HepG2 (cell line): ENCODE results near the gene NSUN2. TPM values are rescaled to one million over a fixed set of nuclear protein-coding genes. Genes with fewer than 3 reads are reported as not detected.

ENCODE experiments used
- ATAC-seq: fragments of 200-7000 bp; cut with Tn5 transposase; 3 replicates; pipeline ENCODE4 v1.9.1; 2020; ENCODE audit warnings: mild to moderate bottlenecking, moderate library complexity
- BruUV-seq: library from RNA; stranded (reverse); fragments of 400-500 nt; replicated peaks from 2 replicates; lab custom pipeline; 2021; lab: Mats Ljungman, UMichigan
- CTCF ChIA-PET: fragments of 300-600 bp; formaldehyde crosslinking; extraction: SDS; loops from one replicate; lab custom pipeline; 2021; ENCODE audit warnings: low total read pairs, inconsistent platforms, low intra/inter-chr PET ratio; lab: Yijun Ruan, JAX
- POLR2A ChIA-PET: fragments of 350-600 bp; sonication (Branson Sonifier 250); formaldehyde crosslinking; loops from one replicate; lab custom pipeline; 2020; ENCODE audit warnings: antibody characterized with exemption, inconsistent platforms; lab: Yijun Ruan, JAX
- DNase-seq: peaks from one replicate; pipeline ENCODE4 v3.0.0-alpha.2; 2015; ENCODE audit warnings: low spot score
- FAIRE-seq: peaks from 3 replicates; lab custom pipeline; 2011; peaks lifted over from hg19 to GRCh38; lab: Jason Lieb, UNC
- H2AFZ ChIP-seq: one replicate; pipeline ENCODE4 v1.6.1; 2011; ENCODE audit warnings: low read length, inconsistent platforms
- H3K27ac ChIP-seq: fragments of 300-600 bp; 3 replicates; pipeline ENCODE4 v1.8.0; 2011; ENCODE audit warnings: mixed run types, mild to moderate bottlenecking, mixed read lengths, low read length, inconsistent platforms; ENCODE audit not compliant: insufficient read depth; ENCODE audit errors: extremely low read length
- H3K27me3 ChIP-seq, 2 experiments: fragments of 200-600 bp in 1 of 2; 2 replicates in 1 of 2; 3 replicates in 1 of 2; pipeline versions ENCODE4 v1.6.0 to v1.8.0; 2011; ENCODE audit warnings: low read length in 2 of 2, mild to moderate bottlenecking in 2 of 2, moderate library complexity in 2 of 2, inconsistent platforms in 1 of 2; ENCODE audit not compliant: insufficient read depth in 2 of 2, control insufficient read depth in 1 of 2
- H3K36me3 ChIP-seq, 2 experiments: fragments of 200-600 bp in 1 of 2; replicated peaks in 1 of 2; 2 replicates in 1 of 2; 3 replicates in 1 of 2; pipeline versions ENCODE4 v1.5.1 to v1.8.0; 2011; ENCODE audit warnings: low read length in 2 of 2, inconsistent platforms in 1 of 2; ENCODE audit not compliant: insufficient read depth in 2 of 2, control insufficient read depth in 1 of 2
- H3K4me1 ChIP-seq: 2 replicates; pipeline ENCODE4 v1.5.1; 2012; ENCODE audit warnings: low read length, inconsistent platforms; ENCODE audit not compliant: insufficient read depth
- H3K4me2 ChIP-seq: 2 replicates; pipeline ENCODE4 v1.6.0; 2011; ENCODE audit warnings: low read depth, low read length, inconsistent platforms
- H3K4me3 ChIP-seq, 3 experiments: fragments of 200-600 bp in 1 of 3; sonication (generic), shearing (Covaris generic) in 1 of 3; replicated peaks in 1 of 3; 2 replicates each; pipeline ENCODE4 v1.5.1; 2011 to 2016; ENCODE audit warnings: low read length in 3 of 3, inconsistent platforms in 2 of 3, low read depth in 2 of 3, mild to moderate bottlenecking in 2 of 3, control low read depth in 1 of 3, mixed read lengths in 1 of 3; ENCODE audit not compliant: insufficient read depth in 1 of 3
- H3K79me2 ChIP-seq: one replicate; pipeline ENCODE4 v1.6.1; 2011; ENCODE audit warnings: low read length, inconsistent platforms; ENCODE audit not compliant: insufficient read depth
- H3K9ac ChIP-seq: 2 replicates; pipeline ENCODE4 v1.6.0; 2011; ENCODE audit warnings: mild to moderate bottlenecking, low read depth, low read length, inconsistent platforms; ENCODE audit not compliant: insufficient read depth
- H3K9me3 ChIP-seq: 2 replicates; pipeline ENCODE4 v1.5.1; 2012; ENCODE audit warnings: mild to moderate bottlenecking, low read length
- H4K20me1 ChIP-seq: 2 replicates; pipeline ENCODE4 v1.6.0; 2011; ENCODE audit warnings: inconsistent platforms, mild to moderate bottlenecking, low read length, moderate library complexity; ENCODE audit not compliant: insufficient read depth
- AKAP8 ChIP-seq: sonication (generic); formaldehyde crosslinking; IDR thresholded peaks from 2 replicates; pipeline ENCODE4 v1.5.1; 2020; ENCODE audit warnings: mild to moderate bottlenecking, missing genetic modification reagents
- ATRX ChIP-seq: sonication (generic); formaldehyde crosslinking; IDR thresholded peaks from 2 replicates; pipeline ENCODE4 v1.4.0; 2020; ENCODE audit warnings: missing genetic modification reagents, borderline replicate concordance
- CBX2 ChIP-seq, 2 experiments: fragments of 200-600 bp in 1 of 2; sonication (generic); formaldehyde crosslinking in 1 of 2; IDR thresholded peaks; 2 replicates each; pipeline versions ENCODE4 v1.7.0 to v1.8.1; 2018 to 2022; ENCODE audit warnings: low read depth in 2 of 2, low read length in 1 of 2, mild to moderate bottlenecking in 1 of 2, missing genetic modification reagents in 1 of 2
- MXI1 ChIP-seq: IDR thresholded peaks from 3 replicates; pipeline ENCODE4 v1.6.1; 2012; ENCODE audit warnings: low read depth, low read length, inconsistent platforms, borderline replicate concordance
- NFYC ChIP-seq: IDR thresholded peaks from 2 replicates; pipeline ENCODE4 v1.6.1; 2016; ENCODE audit warnings: missing genetic modification reagents, missing compliant biosample characterization
- PPARG ChIP-seq: conservative IDR thresholded peaks from 2 replicates; pipeline ENCODE4 v1.6.1; 2016; ENCODE audit warnings: missing biosample characterization, missing genetic modification reagents
- ZFY ChIP-seq: sonication (generic); formaldehyde crosslinking; IDR thresholded peaks from 2 replicates; pipeline ENCODE4 v1.4.0; 2020; ENCODE audit warnings: missing genetic modification reagents
- ZNF678 ChIP-seq: sonication (generic); formaldehyde crosslinking; IDR thresholded peaks from 2 replicates; pipeline ENCODE4 v1.4.0; 2020; ENCODE audit warnings: mild to moderate bottlenecking, missing genetic modification reagents
- WGBS: methylation state at CpG from one replicate; pipeline ENCODE4 v1.1.6; 2017; ENCODE audit warnings: low lambda C conversion rate; 5-methylcytosine and 5-hydroxymethylcytosine counted together
- in situ Hi-C: cut with HindIII; loops from 2 replicates; pipeline ENCODE4 v1.10.0; 2017; ENCODE audit warnings: low pct_unique_long_range_greater_than_20kb; ENCODE audit not compliant: extremely low pct_ligation_motif_present
- intact Hi-C: fragments of 100-400 bp; cut with micrococcal nuclease; formaldehyde crosslinking; loops from one replicate; pipeline ENCODE4 v1.10.0; 2022; ENCODE audit not compliant: unreplicated experiment
- polyA plus RNA-seq, 8 experiments: library from polyadenylated mRNA; depleted of rRNA in 3 of 8; stranded (reverse) in 7 of 8; unstranded in 1 of 8; fragments of >200 nt; fragmentation: Illumina TruSeq in 4 of 8; extraction: Trizol in 4 of 8; gene quantifications; 2 replicates each; pipeline versions ENCODE4 v1.2.1 to v1.2.3, GENCODE V29; 2011 to 2016; ENCODE audit warnings: low read depth in 4 of 8, missing spikeins in 1 of 8, mixed read lengths in 1 of 8; ENCODE audit not compliant: insufficient read depth in 1 of 8
- total RNA-seq, 5 experiments: library from RNA; depleted of rRNA; stranded (reverse); fragments of >200 nt; fragmentation: Illumina TruSeq; extraction: Trizol; gene quantifications; 2 replicates each; pipeline ENCODE4 v1.2.3, GENCODE V29; 2016; ENCODE audit warnings: low read depth in 1 of 5
- TF ChIP-seq, protein P1 (sequence below): sonication (generic); formaldehyde crosslinking; IDR thresholded peaks from 2 replicates; pipeline ENCODE4 v1.4.0; 2020; ENCODE audit warnings: missing genetic modification reagents
- TF ChIP-seq, protein P2 (sequence below): sonication (generic); formaldehyde crosslinking; conservative IDR thresholded peaks from 2 replicates; pipeline ENCODE4 v1.5.0; 2020; ENCODE audit warnings: missing genetic modification reagents
- TF ChIP-seq, protein P3 (sequence below): sonication (generic); IDR thresholded peaks from 2 replicates; pipeline ENCODE4 v1.6.1; 2016; ENCODE audit warnings: low read depth, borderline replicate concordance
- TF ChIP-seq, protein P4 (sequence below): sonication (generic); formaldehyde crosslinking; IDR thresholded peaks from 2 replicates; pipeline ENCODE4 v1.4.0; 2020; ENCODE audit warnings: missing genetic modification reagents

NSUN2 gene
- total and polyA plus RNA-seq, 2 of the 13 experiments (the other 11 are each of a cell fraction or from before 2014, with no cell fraction given) = 51.7 to 69.1 TPM

DNA sequence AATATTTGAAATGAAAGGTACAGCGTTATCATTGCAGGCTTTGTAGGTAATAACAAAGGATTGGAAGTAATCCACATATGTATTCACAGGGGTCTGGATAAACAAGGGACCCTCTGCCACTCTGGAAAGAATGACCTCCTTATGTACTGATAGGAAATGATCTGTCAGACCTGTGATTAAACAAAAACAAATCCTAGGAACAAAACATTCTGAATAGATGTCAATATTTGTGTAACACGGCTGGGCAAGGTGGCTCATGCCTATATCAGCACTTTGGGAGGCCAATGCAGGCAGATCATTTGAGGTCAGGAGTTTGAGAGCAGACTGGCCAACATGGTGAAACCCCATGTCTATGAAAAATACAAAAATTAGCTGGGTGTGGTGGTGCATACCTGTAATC is 42.3 kb downstream of the NSUN2 start (continued):
- TF ChIP-seq, protein P1, sequence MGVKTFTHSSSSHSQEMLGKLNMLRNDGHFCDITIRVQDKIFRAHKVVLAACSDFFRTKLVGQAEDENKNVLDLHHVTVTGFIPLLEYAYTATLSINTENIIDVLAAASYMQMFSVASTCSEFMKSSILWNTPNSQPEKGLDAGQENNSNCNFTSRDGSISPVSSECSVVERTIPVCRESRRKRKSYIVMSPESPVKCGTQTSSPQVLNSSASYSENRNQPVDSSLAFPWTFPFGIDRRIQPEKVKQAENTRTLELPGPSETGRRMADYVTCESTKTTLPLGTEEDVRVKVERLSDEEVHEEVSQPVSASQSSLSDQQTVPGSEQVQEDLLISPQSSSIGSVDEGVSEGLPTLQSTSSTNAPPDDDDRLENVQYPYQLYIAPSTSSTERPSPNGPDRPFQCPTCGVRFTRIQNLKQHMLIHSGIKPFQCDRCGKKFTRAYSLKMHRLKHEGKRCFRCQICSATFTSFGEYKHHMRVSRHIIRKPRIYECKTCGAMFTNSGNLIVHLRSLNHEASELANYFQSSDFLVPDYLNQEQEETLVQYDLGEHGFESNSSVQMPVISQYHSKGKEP = no peak

DNA sequence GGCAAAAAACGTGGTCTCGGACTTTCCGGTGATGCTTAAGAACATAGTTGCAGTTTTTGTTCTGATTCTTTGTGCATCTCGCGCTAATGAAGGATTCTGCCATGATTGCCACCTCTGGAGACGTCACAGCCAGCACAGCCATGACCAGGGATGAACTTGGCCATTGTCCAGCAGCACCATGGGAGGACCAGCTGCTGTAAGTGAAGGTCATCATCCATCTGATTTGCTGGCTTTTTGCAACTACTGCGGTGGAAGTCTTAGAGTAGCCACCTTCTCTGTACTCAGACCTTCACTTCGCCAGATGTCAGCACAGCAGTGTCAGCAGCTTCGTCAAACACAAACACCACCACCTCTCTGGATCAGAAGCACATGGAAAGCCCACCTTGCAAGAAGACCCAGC is 45.7 kb downstream of the NSUN2 start:
- no peaks in the 10 kb centered on the region for H3K4me1 ChIP-seq
- no peaks in the 10 kb centered on the region for H4K20me1 ChIP-seq
- H3K9ac ChIP-seq = no peak overlapping the region
- H2AFZ ChIP-seq = no peak overlapping the region
- ATAC-seq (no peak), FAIRE-seq (no peak), DNase-seq (no peak)
- intact Hi-C loops = no loop called here
- no peak overlapping the region for H3K4me2 ChIP-seq
- WGBS = 44% methylated on average over 9 of the region's 9 CpGs
- CTCF ChIA-PET = no interaction called here
- H3K36me3 ChIP-seq = no peaks in the 10 kb centered on the region
- peaks cover 0 to 2% of the 10 kb centered on the region in 2 experiments; a peak in 2 of 5 replicates for H3K27me3 ChIP-seq
- no peaks in the 10 kb centered on the region for H3K79me2 ChIP-seq
- POLR2A ChIA-PET = no interaction called here
- H3K27ac ChIP-seq = no peak overlapping the region
- H3K4me3 ChIP-seq = no peak overlapping the region
- BruUV-seq = no TSS peak
- in situ Hi-C loops = no loop called here
- H3K9me3 ChIP-seq = no peaks in the 10 kb centered on the region
- TF ChIP-seq CBX2 (IDR thresholded peaks at IDR 0.05; ENCODE audit: low read depth, low read length) (no peak), CBX2 (CRISPR knock-in tag; IDR thresholded peaks at IDR 0.05; ENCODE audit: low read depth) (no peak), PPARG (CRISPR knock-in tag) (no peak), NFYC (no peak), ZFY (CRISPR knock-in tag) (no peak), MXI1 (no peak), AKAP8 (CRISPR knock-in tag) (no peak), ZNF678 (CRISPR knock-in tag) (no peak), ATRX (CRISPR knock-in tag) (no peak)
- TF ChIP-seq, protein P2, sequence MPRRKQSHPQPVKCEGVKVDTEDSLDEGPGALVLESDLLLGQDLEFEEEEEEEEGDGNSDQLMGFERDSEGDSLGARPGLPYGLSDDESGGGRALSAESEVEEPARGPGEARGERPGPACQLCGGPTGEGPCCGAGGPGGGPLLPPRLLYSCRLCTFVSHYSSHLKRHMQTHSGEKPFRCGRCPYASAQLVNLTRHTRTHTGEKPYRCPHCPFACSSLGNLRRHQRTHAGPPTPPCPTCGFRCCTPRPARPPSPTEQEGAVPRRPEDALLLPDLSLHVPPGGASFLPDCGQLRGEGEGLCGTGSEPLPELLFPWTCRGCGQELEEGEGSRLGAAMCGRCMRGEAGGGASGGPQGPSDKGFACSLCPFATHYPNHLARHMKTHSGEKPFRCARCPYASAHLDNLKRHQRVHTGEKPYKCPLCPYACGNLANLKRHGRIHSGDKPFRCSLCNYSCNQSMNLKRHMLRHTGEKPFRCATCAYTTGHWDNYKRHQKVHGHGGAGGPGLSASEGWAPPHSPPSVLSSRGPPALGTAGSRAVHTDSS (CRISPR knock-in tag) = no peak
- TF ChIP-seq, protein P3, sequence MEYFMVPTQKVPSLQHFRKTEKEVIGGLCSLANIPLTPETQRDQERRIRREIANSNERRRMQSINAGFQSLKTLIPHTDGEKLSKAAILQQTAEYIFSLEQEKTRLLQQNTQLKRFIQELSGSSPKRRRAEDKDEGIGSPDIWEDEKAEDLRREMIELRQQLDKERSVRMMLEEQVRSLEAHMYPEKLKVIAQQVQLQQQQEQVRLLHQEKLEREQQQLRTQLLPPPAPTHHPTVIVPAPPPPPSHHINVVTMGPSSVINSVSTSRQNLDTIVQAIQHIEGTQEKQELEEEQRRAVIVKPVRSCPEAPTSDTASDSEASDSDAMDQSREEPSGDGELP = no peak
- TF ChIP-seq, protein P4, sequence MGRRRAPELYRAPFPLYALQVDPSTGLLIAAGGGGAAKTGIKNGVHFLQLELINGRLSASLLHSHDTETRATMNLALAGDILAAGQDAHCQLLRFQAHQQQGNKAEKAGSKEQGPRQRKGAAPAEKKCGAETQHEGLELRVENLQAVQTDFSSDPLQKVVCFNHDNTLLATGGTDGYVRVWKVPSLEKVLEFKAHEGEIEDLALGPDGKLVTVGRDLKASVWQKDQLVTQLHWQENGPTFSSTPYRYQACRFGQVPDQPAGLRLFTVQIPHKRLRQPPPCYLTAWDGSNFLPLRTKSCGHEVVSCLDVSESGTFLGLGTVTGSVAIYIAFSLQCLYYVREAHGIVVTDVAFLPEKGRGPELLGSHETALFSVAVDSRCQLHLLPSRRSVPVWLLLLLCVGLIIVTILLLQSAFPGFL (CRISPR knock-in tag) = no peak
